HepG2 (cell line): Measurements from ENCODE around the gene KLHDC2. TPM values are rescaled to one million over a fixed set of nuclear protein-coding genes. Genes with fewer than 3 reads are reported as not detected.

Experiments used
- MIXL1 ChIP-seq: IDR thresholded peaks from 2 replicates; pipeline ENCODE4 v1.6.1; 2016
- MLXIP ChIP-seq: sonication (generic); formaldehyde crosslinking; IDR thresholded peaks from 2 replicates; pipeline ENCODE4 v1.9.0; 2021; ENCODE audit warnings: missing genetic modification reagents, borderline replicate concordance
- PLRG1 ChIP-seq: fragments of 450-650 bp; conservative IDR thresholded peaks from 2 replicates; pipeline ENCODE4 v1.6.1; 2016
- PRDM10 ChIP-seq: sonication (generic); formaldehyde crosslinking; IDR thresholded peaks from 2 replicates; pipeline ENCODE4 v1.4.0; 2020; ENCODE audit warnings: low read depth, missing genetic modification reagents
- SAP130 ChIP-seq: IDR thresholded peaks from 2 replicates; pipeline ENCODE4 v1.6.1; 2016; ENCODE audit warnings: low read depth
- ZNF670 ChIP-seq: sonication (generic); formaldehyde crosslinking; IDR thresholded peaks from 2 replicates; pipeline ENCODE4 v1.8.0; 2022; ENCODE audit warnings: mild to moderate bottlenecking, missing genetic modification reagents, borderline replicate concordance
- ZNF878 ChIP-seq: sonication (generic); formaldehyde crosslinking; IDR thresholded peaks from 2 replicates; pipeline ENCODE4 v1.8.1; 2023; ENCODE audit warnings: mild to moderate bottlenecking, missing genetic modification reagents, moderate library complexity
- ZNF891 ChIP-seq: sonication (generic); formaldehyde crosslinking; IDR thresholded peaks from 2 replicates; pipeline ENCODE4 v1.5.0; 2020; ENCODE audit warnings: mild to moderate bottlenecking, missing genetic modification reagents
- ZZZ3 ChIP-seq: sonication (generic); formaldehyde crosslinking; IDR thresholded peaks from 2 replicates; pipeline ENCODE4 v1.4.0; 2020; ENCODE audit warnings: missing genetic modification reagents, mild to moderate bottlenecking, borderline replicate concordance
- polyA plus RNA-seq, 8 experiments: library from polyadenylated mRNA; depleted of rRNA in 3 of 8; stranded (reverse) in 7 of 8; unstranded in 1 of 8; fragments of >200 nt; fragmentation: Illumina TruSeq in 4 of 8; extraction: Trizol in 4 of 8; gene quantifications; 2 replicates each; pipeline versions ENCODE4 v1.2.1 to v1.2.3, GENCODE V29; 2011 to 2016; ENCODE audit warnings: low read depth in 4 of 8, missing spikeins in 1 of 8, mixed read lengths in 1 of 8; ENCODE audit not compliant: insufficient read depth in 1 of 8
- total RNA-seq, 5 experiments: library from RNA; depleted of rRNA; stranded (reverse); fragments of >200 nt; fragmentation: Illumina TruSeq; extraction: Trizol; gene quantifications; 2 replicates each; pipeline ENCODE4 v1.2.3, GENCODE V29; 2016; ENCODE audit warnings: low read depth in 1 of 5
- TF ChIP-seq, protein P1 (sequence below): sonication (generic); formaldehyde crosslinking; IDR thresholded peaks from 2 replicates; pipeline ENCODE4 v1.4.0; 2020; ENCODE audit warnings: missing genetic modification reagents, mild to moderate bottlenecking, borderline replicate concordance
- TF ChIP-seq, protein P2 (sequence below): sonication (generic); formaldehyde crosslinking; IDR thresholded peaks from 2 replicates; pipeline ENCODE4 v1.4.0; 2020; ENCODE audit warnings: missing genetic modification reagents, mild to moderate bottlenecking, borderline replicate concordance

KLHDC2 gene
- total and polyA plus RNA-seq, 2 of the 13 experiments (the other 11 are each of a cell fraction or from before 2014, with no cell fraction given) = 95.5 to 170 TPM

DNA sequence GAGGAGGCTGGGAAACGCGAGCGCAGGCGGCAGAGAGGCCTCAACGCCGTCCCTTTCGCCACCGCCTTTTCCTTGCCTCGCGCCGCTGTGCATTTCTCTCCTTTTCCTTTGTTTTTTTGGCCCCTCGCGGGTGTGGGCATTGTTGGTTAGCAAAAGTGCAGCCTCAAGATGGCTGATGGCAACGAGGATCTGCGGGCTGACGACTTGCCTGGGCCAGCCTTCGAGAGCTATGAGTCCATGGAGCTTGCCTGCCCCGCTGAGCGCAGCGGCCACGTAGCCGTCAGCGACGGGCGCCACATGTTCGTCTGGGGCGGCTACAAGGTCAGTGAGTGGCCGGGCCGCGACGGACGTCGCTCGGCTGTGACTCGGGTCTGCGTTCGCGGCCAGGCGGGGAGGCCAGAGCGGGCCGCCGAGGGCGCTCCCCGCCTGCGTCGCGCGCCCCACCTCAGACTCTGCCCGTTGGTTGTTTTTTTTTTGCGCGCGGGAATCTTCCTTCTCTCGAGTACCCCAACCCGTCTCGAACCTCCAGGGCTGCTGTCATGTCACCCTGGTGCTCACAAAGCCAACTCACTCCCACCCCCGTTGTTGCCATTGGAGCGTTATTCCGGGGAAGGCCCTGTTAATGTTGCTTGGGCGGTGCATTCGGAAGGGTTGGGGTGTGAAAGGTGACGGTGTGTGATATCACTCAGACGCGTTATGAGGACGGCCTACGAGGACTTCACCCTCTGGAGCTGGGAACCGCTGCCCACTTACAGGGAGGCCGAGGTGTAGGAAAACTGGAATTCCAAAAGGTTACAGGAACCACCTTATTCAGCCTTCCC is 558 bp downstream of the KLHDC2 start (continued):
- TF ChIP-seq, protein P1, sequence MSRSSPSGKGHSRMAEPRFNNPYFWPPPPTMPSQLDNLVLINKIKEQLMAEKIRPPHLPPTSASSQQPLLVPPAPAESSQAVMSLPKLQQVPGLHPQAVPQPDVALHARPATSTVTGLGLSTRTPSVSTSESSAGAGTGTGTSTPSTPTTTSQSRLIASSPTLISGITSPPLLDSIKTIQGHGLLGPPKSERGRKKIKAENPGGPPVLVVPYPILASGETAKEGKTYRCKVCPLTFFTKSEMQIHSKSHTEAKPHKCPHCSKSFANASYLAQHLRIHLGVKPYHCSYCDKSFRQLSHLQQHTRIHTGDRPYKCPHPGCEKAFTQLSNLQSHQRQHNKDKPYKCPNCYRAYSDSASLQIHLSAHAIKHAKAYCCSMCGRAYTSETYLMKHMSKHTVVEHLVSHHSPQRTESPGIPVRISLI (CRISPR knock-in tag) = peak; percentile 23; the same call in 1 of the 2 replicates
- TF ChIP-seq MLXIP (CRISPR knock-in tag) = no peak
- no peak for TF ChIP-seq MIXL1 (CRISPR knock-in tag)
- TF ChIP-seq ZNF670 (CRISPR knock-in tag) = peak; percentile 43; the same call in 1 of the 2 replicates
- peak; percentile 78 for TF ChIP-seq SAP130
- TF ChIP-seq ZZZ3 (CRISPR knock-in tag) = no peak
- peak; percentile 71; the same call in 1 of the 2 replicates for TF ChIP-seq ZNF891
- TF ChIP-seq PLRG1 = no peak
- TF ChIP-seq ZNF878 = no peak
- TF ChIP-seq PRDM10 (CRISPR knock-in tag) = no peak
- TF ChIP-seq, protein P2, sequence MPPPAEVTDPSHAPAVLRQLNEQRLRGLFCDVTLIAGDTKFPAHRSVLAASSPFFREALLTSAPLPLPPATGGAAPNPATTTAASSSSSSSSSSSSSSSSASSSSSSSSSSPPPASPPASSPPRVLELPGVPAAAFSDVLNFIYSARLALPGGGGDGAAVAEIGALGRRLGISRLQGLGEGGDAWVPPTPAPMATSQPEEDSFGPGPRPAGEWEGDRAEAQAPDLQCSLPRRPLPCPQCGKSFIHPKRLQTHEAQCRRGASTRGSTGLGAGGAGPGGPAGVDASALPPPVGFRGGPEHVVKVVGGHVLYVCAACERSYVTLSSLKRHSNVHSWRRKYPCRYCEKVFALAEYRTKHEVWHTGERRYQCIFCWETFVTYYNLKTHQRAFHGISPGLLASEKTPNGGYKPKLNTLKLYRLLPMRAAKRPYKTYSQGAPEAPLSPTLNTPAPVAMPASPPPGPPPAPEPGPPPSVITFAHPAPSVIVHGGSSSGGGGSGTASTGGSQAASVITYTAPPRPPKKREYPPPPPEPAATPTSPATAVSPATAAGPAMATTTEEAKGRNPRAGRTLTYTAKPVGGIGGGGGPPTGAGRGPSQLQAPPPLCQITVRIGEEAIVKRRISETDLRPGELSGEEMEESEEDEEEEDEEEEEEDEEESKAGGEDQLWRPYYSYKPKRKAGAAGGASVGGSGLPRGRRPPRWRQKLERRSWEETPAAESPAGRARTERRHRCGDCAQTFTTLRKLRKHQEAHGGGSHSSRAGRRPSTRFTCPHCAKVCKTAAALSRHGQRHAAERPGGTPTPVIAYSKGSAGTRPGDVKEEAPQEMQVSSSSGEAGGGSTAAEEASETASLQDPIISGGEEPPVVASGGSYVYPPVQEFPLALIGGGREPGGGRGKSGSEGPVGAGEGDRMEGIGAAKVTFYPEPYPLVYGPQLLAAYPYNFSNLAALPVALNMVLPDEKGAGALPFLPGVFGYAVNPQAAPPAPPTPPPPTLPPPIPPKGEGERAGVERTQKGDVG (CRISPR knock-in tag) = no peak
